Activated B cell treated with CpG ODN at 0.5 μM for 24 hours (primary cell): ENCODE results near the gene PLXNA4. TPM values are rescaled to one million over a fixed set of nuclear protein-coding genes. Genes with fewer than 3 reads are reported as not detected.

Experiments
- ATAC-seq: fragments of 200-7000 bp; cut with Tn5 transposase; one replicate; pipeline ENCODE4 v1.10.0; 2021; ENCODE audit warnings: low read depth, mild to moderate bottlenecking, moderate library complexity
- CTCF ChIA-PET: fragments of 350-600 bp; sonication (Branson Sonifier 250); formaldehyde crosslinking; loops from one replicate; lab custom pipeline; 2021; ENCODE audit warnings: antibody characterized with exemption; lab: Charles Lee
- POLR2A ChIA-PET: fragments of 350-600 bp; sonication (Branson Sonifier 250); formaldehyde crosslinking; loops from one replicate; lab custom pipeline; 2021; ENCODE audit warnings: antibody characterized with exemption; lab: Charles Lee
- DNase-seq: peaks from one replicate; pipeline ENCODE4 v3.0.0; 2022
- H3K27ac Mint-ChIP-seq: one replicate; pipeline ENCODE4 v1.8.0; 2020; ENCODE audit warnings: mixed read lengths
- H3K27me3 Mint-ChIP-seq: one replicate; pipeline ENCODE4 v1.8.0; 2021; ENCODE audit warnings: mixed read lengths
- H3K36me3 Mint-ChIP-seq: one replicate; pipeline ENCODE4 v1.8.0; 2021; ENCODE audit warnings: low read depth, mixed read lengths
- H3K4me1 Mint-ChIP-seq: one replicate; pipeline ENCODE4 v1.8.0; 2021; ENCODE audit warnings: mixed read lengths
- H3K4me3 Mint-ChIP-seq: one replicate; pipeline ENCODE4 v1.8.0; 2020; ENCODE audit warnings: mild to moderate bottlenecking, mixed read lengths
- H3K9me3 Mint-ChIP-seq: one replicate; pipeline ENCODE4 v1.8.0; 2020; ENCODE audit warnings: mixed read lengths
- intact Hi-C: fragments of 100-400 bp; cut with micrococcal nuclease; formaldehyde crosslinking; loops from one replicate; pipeline ENCODE4 v1.15.1; 2024
- total RNA-seq: library from RNA; stranded (reverse); gene quantifications from 2 replicates; pipeline ENCODE4 v1.2.3, GENCODE V29; 2022
- TF ChIP-seq, protein P1 (sequence below): fragments of 200-600 bp; IDR thresholded peaks from one replicate; pipeline ENCODE4 v1.8.0; 2022; ENCODE audit warnings: antibody characterized with exemption, mild to moderate bottlenecking

The PLXNA4 gene
- total RNA-seq, 1 donor from 2014 or later = not detected

DNA sequence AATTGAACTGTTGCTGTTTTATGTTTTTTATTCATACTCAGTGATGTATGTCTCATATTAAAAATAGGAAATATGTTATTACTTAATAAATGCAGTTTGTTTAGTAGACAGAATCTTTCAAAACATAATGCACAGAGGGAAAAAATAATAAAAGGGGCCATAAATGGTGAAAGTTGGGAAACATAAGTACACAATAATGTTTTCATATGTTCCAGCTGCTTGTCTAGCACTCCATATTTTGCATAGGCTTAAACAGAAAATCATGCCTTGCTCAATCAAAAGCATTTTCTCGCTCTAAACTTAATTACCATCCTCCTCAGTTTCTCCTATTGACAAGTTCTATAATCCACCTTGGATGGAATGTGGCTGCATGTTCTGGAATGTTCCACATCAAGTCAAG lies 333.2 kb downstream of the PLXNA4 start:
- no peak for ATAC-seq
- no peaks in the 10 kb centered on the region for H3K36me3 Mint-ChIP-seq
- no peak overlapping the region for H3K4me3 Mint-ChIP-seq
- peaks cover 2% of the 10 kb centered on the region for H3K9me3 Mint-ChIP-seq
- TF ChIP-seq, protein P1, sequence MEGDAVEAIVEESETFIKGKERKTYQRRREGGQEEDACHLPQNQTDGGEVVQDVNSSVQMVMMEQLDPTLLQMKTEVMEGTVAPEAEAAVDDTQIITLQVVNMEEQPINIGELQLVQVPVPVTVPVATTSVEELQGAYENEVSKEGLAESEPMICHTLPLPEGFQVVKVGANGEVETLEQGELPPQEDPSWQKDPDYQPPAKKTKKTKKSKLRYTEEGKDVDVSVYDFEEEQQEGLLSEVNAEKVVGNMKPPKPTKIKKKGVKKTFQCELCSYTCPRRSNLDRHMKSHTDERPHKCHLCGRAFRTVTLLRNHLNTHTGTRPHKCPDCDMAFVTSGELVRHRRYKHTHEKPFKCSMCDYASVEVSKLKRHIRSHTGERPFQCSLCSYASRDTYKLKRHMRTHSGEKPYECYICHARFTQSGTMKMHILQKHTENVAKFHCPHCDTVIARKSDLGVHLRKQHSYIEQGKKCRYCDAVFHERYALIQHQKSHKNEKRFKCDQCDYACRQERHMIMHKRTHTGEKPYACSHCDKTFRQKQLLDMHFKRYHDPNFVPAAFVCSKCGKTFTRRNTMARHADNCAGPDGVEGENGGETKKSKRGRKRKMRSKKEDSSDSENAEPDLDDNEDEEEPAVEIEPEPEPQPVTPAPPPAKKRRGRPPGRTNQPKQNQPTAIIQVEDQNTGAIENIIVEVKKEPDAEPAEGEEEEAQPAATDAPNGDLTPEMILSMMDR = no peak
- ChIA-PET CTCF (no interaction called here), POLR2A (no interaction called here)
- no peak for DNase-seq
- H3K4me1 Mint-ChIP-seq = no peaks in the 10 kb centered on the region
- intact Hi-C loops = no loop called here
- H3K27me3 Mint-ChIP-seq = no peaks in the 10 kb centered on the region
- H3K27ac Mint-ChIP-seq = no peak overlapping the region

DNA sequence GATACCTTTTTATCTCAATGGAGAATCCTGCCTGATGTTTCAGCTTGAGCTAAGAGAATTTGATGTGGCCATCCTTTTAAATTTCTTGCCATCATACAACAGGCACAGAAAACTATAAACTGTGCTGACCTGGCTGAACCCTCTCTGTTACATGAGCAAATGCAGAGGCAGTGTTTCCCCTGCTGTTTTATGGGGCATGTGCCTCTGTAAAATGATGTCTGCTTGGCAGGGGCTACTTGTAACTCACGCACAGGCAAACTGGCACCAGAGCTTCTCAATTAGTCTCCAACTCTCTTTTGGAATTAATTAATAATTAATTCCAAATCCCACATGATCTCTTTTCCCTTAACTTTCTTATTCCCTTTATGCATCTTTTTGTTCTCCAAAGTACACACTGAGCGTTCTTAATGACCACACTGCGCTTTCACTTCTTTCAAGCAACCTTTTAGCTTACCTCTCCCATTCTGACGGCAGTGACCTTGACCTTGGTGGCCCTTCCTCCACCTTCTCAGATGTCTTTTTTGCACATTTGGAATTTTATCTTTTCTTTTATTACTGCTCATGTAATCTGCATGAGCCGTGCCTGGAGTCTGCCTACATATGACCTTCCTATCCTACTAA lies 334.0 kb downstream of the PLXNA4 start:
- H3K4me3 Mint-ChIP-seq = no peak overlapping the region
- ATAC-seq (no peak), DNase-seq (no peak)
- no peak overlapping the region for H3K27ac Mint-ChIP-seq
- H3K4me1 Mint-ChIP-seq = no peaks in the 10 kb centered on the region
- no peaks in the 10 kb centered on the region for H3K9me3 Mint-ChIP-seq
- intact Hi-C loops = no loop called here
- no peaks in the 10 kb centered on the region for H3K36me3 Mint-ChIP-seq
- ChIA-PET POLR2A (no interaction called here), CTCF (no interaction called here)
- H3K27me3 Mint-ChIP-seq = no peaks in the 10 kb centered on the region
- TF ChIP-seq, protein P1 = no peak

DNA sequence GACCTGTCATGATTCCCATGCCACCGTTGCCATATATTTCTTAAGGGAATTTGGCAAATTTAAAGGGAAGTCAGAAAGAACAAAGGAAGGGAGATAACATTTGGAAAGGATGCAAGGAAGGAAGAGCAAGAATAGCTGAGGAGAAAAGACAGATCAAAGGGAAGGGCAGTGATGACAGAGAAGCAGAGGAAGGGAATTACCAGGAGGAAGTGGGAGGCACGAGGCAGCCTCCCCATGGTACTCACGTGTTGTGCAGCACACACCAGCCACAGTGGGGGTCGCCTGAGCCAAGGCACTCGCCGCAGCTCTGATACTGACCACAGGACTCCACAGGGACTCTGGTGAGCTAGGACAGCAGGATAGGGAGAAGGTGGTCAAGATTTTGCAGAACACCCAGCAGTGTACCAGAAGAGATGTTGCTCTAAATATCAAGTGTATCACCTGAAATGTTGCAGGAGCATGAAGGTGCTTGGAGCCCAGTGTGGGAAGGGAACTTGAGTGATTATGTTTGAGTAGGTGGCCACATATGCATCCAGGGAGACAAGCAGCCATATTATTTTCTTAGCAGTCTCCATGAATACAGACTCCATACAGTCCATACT lies 335.3 kb downstream of the PLXNA4 start:
- intact Hi-C loops = no loop called here
- H3K36me3 Mint-ChIP-seq = no peaks in the 10 kb centered on the region
- no peaks in the 10 kb centered on the region for H3K9me3 Mint-ChIP-seq
- ChIA-PET CTCF (no interaction called here), POLR2A (no interaction called here)
- TF ChIP-seq, protein P1 = no peak
- no peak overlapping the region for H3K4me3 Mint-ChIP-seq
- H3K27me3 Mint-ChIP-seq = no peaks in the 10 kb centered on the region
- DNase-seq (no peak), ATAC-seq (no peak)
- no peak overlapping the region for H3K27ac Mint-ChIP-seq
- H3K4me1 Mint-ChIP-seq = no peaks in the 10 kb centered on the region

DNA sequence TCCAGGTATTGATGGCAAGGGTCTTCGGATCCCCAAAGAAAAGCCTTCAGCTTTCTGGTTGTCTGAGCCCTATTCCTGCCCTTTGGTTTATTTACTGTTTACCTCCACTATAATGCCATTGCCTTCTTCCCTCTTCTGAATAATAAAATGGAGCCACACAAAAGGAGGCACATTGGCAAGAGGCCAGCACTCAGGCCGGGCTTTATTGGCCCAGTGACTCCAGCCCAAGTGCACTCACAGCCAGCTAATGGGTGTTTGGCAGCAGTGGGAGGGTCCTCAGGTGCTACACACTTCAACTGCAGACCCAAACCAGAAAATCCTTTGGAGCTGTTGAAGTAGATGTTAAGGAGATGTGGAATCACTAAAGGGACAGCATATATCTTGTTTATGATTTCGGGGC lies 336.0 kb downstream of the PLXNA4 start:
- intact Hi-C loops = no loop called here
- Mint-ChIP-seq H3K27ac (no peak overlapping the region), H3K9me3 (no peaks in the 10 kb centered on the region), H3K4me3 (no peak overlapping the region), H3K27me3 (no peaks in the 10 kb centered on the region), H3K4me1 (no peaks in the 10 kb centered on the region), H3K36me3 (no peaks in the 10 kb centered on the region)
- POLR2A ChIA-PET = no interaction called here
- DNase-seq (no peak), ATAC-seq (no peak)
- CTCF ChIA-PET = no interaction called here
- TF ChIP-seq, protein P1 = no peak

DNA sequence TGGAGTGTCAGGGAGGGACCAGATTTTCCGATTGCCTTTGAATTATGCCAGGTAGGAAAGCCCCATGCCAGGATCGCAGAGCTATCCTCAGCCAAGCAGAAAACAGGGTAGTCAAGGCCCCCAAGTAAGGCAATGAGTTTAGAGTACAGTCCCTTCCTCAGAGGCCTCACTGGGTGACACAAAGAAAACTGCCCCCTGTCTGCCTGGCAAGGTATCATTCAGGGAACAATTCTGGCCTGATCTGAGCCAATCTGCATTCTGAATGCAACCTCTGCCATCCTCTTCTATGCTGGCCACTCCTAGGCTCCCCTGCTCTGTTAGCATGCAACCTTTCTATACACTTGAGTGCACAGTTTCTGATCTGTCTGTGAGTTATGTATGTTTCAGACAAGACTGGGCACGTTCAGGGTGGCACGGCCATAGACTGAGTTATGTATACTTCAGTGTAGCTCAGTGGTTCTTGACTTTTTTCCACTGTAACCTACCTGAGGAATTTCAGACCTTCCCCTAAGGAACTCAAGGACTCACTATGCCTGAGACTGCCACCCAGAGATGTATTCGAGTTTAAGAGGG lies 336.8 kb downstream of the PLXNA4 start:
- no peaks in the 10 kb centered on the region for H3K27me3 Mint-ChIP-seq
- no peak overlapping the region for H3K4me3 Mint-ChIP-seq
- ChIA-PET CTCF (no interaction called here), POLR2A (no interaction called here)
- H3K4me1 Mint-ChIP-seq = no peaks in the 10 kb centered on the region
- no peaks in the 10 kb centered on the region for H3K36me3 Mint-ChIP-seq
- H3K9me3 Mint-ChIP-seq = no peaks in the 10 kb centered on the region
- DNase-seq (no peak), ATAC-seq (no peak)
- intact Hi-C loops = no loop called here
- TF ChIP-seq, protein P1 = no peak
- no peak overlapping the region for H3K27ac Mint-ChIP-seq
